Fibroblast of the conjunctiva (primary cell): ENCODE results near the gene SCYGR8.
A peak's percentile ranks its signal among the peaks of the same experiment; 100 is the strongest.

Experiments used
- DNase-seq: peaks from one replicate; pipeline ENCODE4 v3.0.0-alpha.2; 2010; ENCODE audit warnings: low read depth

SCYGR8 gene

DNA sequence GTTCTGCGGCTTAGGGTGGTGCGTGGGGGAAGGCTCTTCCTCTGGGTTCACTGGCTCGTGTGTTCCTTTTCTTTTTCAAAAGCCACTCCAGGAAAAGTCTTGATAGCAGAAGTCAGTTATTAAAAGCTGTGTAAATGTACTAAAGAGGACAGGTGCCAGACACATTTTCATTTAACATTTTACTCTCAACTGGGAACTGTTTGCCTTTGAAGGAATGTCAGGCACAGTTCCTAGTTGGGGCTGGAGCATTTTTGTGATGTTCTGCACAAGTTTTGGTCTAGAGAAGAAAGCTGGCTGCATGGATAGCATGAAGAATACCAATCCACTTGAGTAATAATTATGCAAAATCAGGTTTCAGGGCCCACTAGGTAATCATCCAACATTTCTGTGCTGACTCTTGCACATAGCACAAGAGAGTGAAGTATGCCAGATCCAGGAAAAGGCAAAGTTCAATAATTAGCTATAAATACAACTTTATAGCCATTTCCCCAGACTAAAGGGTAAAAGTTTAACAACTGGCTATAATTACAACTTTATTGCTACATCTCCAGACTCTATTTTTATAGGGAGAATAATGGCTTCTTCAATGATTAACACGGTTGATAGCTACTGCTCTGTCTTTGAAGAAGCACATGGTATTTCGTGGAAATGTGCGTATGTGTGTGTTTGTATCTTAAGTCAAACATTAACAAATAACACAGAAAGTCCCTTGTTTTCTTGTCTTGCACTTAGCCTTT, 16.2 kb downstream of the SCYGR8 start:
- no peak for DNase-seq

DNA sequence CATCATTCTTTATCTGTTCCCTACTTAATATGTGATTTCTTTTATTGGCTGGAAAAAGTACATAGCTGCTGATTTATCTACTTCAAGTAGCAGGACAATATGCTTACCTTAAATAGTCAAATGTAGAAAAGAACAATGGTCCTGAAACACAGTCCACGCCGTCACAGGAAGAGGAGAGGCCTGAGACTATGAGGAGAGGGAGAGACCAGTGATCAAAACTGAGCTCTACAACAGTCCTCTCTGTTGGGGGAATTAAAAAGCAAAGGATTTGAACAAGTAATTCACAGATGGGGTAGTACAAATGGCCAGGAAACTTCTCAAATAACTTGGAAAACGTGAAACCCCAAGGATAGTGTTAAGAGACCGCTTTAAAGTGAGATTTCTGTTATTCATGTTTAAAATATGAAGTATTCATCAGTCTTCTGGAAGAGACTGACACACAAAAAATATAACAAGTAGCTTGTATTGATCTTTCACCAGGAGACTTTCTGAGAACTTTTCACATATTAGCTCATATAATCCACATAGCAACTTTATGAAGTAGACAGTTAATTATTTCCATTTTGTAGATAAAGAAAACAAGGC, 20.2 kb downstream of the SCYGR8 start:
- no peak for DNase-seq

DNA sequence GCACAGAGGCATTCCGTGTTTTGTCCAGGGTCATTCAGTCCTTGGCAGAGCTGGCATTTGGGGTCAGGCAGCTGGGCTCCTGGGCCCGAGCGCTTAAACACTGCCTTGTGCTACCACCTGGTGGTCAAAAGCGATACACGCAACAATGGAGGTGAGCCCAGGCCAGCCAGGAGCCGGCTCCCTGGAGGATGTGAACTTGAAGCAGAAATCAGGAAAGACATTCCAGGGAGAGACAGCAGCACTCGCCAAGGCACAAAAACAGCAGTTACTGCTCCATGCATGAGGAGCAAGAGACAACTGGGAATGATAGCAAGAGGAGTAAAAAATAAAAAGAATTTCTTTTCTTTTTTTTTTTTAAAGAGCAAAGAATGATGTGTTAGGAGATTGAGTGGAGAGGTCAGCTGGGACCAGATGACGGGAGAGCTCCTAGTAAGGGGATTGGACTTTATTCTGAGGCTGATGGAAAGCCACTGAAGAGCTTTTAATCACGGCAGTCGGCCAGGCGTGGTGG, 20.7 kb downstream of the SCYGR8 start:
- peak; percentile 62 for DNase-seq

DNA sequence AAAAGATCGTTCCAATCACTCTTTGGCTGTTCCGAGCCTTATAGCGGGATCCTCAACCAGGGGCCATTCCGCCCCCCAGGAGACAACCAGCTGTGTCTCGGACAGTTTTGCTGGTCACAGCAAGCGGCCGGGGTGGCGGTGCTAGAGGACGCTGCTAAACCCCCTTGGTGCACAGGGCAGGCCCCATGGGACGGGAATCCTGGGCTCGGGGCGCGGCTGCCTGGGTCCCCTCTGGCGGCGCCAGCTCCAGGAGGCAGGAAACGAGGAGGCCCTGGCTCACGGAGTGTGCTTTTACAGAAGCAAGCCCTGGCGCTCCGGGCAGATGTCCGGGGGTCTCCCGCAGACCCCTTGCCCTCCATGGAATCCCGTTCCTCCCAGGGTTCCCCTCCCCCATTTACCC, 22.1 kb downstream of the SCYGR8 start:
- no peak for DNase-seq

DNA sequence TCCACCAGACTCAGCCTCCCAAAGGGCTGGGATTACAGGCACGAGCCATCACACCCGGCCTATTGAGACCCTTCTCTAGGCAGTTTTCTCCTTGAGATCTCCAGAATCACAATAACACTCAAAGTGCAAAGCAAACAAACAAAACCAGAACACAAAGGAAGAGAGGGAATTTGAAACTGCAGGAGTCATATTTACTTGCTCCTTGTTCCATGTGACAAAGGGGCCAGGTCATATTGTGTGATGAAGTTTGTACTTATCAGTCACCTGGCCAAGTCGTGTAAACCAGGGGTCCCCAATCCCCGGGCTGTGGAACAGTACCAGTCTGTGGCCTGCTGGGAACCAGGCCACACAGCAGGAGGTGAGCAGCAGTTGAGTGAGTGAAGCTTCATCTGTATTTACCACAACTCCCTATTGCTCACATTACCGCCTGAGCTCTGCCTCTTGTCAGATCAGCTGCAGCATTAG, 26.5 kb downstream of the SCYGR8 start:
- DNase-seq = no peak

DNA sequence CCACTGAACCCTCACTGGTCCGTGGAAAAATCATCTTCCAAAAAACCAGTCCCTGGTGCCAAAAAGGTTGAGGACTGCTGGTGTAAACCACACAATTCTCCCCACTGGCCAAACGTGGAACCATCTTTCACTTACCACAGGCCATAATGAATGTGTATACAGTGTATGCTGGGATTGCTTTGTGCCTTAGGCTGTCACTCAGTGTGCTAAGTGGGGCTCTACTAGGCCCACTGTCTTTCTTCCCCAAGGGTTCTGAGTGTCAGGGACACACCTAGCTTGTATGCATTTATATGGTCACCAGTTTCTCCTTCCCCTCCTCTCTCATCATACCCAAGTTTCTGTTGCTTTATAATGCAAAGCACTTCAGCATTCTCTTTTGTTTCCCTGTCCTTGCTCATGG, 27.2 kb downstream of the SCYGR8 start:
- no peak for DNase-seq

DNA sequence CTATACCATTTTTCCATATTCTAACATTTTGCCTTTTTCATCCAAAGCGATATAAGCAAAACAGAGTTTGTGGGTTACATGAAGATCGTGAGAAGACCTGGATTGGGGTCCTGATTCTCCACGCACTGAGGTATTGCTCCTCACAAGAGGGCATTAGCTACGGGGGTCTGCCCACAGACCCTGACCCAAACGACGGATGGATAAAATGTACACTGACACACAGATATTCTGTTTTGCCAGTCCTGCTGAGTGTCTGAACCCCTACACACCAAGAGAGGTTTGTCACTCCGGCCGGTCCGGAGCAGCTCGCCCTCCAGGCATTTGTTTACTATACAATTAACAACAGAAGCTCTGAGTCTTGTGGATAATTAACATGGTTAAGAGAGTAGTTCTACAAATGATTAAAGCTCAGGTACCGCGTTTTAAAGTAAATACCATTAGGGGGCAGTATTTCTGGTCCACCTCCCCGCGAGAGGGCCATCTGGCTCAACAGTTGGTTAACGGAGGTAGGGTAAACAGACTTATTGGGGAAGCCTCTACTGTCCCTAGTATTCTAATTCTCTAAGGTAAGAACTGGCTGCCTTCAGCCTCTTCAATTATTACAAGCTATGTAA, 28.4 kb downstream of the SCYGR8 start:
- DNase-seq = no peak

DNA sequence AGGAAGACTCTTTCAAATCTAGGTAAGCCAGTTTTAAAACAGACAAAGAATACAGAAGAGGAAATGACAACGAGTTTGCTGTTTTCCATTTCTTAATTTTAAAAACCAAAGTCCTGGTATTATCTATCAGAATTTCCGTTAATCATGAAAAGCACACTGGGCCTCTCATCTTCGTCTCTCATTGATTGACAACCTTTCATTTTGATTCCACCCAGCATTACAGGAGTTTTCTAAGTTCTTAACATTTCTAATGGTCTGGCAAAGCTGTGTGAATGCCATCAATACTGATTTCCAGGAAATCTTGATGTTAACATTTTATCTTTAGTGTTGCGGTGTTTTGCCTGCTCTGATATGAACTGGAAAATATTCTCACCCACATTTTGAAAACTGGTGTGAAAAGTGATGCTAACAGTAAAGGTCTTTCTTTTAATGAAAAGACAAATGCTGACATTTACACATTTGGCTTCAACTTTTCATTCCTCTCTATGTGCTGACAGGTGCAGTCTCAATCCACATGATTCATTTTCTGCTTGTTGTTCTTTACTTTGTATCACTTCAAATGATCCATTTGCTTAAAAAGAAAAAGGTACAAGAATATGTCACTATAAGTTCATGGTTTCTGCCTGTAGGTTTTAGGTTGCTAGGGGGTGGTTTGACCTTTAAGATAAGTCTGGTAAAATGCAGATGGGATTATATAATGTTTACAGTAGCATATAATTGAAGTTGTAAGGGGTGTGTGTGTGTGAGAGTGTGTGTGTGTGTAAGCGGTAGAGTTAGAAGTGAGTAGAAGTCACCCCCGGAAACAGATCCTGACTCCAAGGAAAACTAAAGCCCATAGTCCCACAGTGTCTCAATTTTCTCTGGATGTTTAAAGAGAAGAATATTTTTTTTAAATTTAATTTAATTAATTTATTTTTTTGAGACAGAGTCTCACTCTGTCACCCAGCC, 29.5 kb downstream of the SCYGR8 start:
- no peak for DNase-seq

DNA sequence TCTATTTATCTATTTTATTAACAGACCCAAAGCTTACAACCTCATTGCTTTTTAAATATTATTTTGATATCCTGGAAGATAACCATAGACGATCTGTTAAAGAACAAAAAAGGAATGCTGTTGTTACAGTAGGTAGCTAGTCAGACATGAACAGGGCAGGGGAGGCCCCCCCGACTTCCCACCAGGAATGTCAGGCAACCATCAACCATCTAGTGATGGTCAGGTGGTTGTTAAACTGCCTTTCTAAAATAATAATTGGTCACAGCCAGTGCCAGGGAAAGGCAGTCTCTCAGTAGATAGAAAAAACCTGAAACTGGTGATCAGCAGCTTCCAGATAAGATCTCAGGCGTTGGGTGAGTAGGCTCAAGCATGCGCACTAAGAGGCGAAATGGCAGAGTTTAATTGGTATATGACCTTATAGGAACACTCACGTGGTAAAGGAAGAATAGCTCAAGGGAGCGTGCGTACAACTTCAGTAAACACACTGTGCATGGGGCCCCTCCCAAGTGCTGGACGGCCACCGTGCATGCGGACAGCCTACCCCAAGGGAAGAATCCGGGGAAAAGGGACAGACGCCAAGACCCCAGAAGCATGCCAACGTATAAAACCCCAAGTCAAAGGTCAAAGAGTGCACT, 35.4 kb downstream of the SCYGR8 start:
- no peak for DNase-seq

DNA sequence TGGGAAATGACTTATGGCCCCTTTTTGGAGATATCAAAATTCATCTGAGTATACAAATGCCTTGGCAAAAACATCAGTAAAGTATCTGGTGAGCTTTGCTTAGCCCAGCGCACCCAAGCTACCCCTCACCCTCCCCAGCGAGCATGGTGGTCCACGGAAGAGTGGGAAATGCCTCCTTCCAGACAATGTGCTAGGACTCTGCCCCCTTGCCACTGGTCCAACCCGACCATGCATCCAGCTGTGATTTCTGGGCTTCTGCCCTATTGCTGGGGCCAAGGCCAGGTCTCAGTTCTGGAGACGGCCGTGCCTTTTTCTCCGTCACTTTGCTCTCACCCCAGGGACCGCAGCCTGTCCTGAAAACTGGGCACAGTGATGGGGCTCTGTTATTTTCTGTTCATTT, 36.1 kb downstream of the SCYGR8 start:
- no peak for DNase-seq

DNA sequence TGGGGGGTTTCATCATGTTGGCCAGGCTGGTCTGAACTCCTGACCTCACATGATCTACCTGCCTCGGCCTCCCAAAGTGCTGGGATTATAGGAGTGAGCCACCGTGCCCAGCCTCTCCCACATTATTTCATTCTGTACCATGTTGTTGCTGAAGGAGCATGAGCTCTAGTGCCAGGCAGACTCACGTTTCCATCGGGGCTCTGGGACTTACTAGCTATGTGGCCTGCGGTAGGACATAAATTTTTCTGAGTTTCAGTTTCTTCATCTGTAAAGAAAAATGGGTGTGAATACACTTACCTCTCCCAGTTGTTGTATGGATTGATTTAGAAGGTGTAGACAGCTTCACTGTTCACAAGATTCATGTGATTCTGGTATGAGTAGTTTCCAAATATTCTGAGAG, 37.1 kb downstream of the SCYGR8 start:
- no peak for DNase-seq

DNA sequence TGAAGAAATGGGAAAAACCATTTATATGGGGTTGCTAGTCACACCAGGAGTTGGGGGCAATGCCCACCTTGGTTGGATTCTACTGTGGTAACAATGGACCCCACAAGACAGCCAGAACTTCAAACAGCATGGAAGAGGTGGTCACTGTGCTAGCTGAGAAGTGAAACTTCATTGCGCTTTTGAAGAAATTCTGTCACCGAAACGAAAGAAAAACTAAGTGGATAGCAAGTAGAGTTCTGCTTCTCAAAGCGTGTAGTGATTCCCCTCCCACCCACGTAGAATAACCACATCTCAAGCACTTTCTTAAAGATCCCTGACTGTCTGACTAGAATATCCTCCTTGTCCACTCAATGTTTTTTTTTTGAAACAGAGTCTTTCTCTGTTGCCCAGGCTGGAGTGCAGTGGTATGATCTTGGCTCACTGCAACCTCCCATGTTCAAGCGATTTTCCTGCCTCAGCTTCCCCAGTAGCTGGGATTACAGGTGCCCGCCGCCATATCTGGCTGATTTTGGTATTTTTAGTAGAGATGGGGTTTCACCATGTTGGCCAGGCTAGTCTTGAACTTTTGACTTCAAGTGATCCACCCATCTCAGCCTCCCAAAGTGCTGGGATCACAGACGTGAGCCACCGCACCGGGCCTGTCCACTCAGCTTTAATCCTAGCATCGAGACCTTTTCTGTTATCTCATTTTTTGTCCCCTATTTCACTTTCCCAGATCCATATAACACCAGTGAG, 37.9 kb downstream of the SCYGR8 start:
- DNase-seq = no peak

DNA sequence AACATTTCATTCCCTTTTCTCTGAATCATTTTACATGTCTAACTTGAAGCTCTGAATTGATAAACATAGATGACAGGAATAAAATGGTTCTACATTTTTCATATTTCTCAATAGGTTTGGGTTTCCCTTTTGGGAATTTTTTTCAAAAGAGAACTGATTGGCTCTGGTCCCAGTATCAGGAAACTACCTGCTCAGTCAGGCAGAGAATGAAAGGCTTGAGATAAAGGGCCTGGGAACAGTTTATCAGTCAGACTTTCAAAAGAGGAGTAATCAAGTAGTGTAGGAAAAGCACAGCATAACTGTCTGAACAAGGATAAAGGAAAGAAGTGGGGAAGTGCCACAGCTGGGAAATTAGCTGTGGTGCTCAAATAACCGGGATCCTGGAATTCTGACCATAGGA, 39.6 kb downstream of the SCYGR8 start:
- no peak for DNase-seq

DNA sequence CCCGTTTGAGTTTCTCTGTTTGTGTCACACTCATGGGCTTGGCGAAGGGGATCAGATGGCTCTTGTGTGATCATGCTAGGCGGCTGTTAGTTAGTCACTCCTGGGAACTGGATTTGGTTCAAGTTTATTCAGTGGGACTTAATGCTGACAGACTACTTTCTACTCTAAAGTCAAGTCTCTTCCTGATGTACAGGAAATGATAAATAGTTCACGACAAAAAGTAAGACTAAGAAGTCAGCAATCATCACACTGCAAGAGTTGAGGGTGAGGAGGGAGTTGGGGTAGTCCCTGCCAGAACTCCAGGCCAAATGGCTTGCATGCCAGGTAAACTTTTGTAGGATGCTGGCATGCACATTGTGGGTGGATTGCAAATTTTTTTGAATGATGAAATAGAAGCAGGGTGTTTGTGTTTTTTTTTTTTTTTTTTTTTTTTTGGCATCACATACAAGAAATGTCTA, 42.9 kb downstream of the SCYGR8 start:
- no peak for DNase-seq

DNA sequence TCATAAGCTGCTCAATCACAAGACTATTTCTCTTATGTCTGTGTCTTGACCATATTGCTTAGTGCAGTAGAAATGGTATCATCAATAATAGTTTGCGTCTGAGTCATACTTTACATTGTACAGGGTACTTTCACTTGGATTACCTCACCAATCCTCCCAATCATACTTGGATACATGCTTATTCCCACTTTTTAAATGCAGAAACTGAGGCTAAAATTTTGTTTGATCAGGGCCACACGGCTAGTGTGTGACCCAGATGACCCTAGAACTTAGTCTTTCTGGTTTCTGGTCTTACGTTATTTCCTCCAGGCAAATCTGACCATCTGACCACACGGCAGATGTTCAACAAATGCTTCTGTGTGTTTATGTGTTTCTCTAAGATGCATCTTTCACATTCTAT, 44.1 kb downstream of the SCYGR8 start:
- no peak for DNase-seq

DNA sequence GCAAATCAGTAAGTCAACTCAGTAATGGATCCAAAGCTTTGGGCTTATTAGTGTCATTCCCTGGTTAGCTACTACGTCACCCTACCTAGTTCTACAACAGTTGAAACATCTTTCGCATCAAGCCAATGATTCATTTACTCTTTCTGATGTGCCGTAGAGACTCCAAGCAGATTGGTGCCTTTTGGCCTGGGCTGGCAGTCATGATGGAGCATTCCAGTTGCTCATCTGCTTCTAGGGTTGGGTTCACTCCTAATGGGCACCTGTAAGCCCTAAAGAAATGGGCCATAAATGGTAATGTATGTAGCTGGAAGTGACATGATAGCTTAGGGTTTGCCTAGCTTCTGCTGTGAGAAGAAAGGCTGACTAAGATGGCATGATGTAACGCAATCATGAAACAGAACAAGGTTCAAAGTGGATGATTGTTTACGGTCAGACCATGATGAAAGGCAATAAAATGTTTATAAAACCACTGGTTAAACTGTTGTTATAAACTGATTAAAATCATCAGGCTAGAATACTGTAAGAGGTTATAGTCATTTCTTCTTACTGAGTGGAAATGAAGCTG, 47.5 kb downstream of the SCYGR8 start:
- DNase-seq = no peak
